Keratinocyte (primary cell): ENCODE data around the gene FASTKD1.

Source experiments
- CTCF ChIP-seq, 3 experiments: IDR thresholded peaks in 1 of 3; conservative IDR thresholded peaks in 1 of 3; optimal IDR thresholded peaks in 1 of 3; 2 replicates in 2 of 3; 3 replicates in 1 of 3; pipeline versions ENCODE3 to v1.5.1; 2011; ENCODE audit warnings: low read length in 3 of 3, mild to moderate bottlenecking in 3 of 3, moderate library complexity in 2 of 3, control low read depth in 1 of 3, inconsistent platforms in 1 of 3; ENCODE audit not compliant: insufficient read depth in 2 of 3; ENCODE audit errors: extremely low read depth in 1 of 3
- EZH2 ChIP-seq: IDR thresholded peaks from one replicate; pipeline ENCODE4 v1.6.1; 2012; ENCODE audit warnings: inconsistent platforms, mild to moderate bottlenecking, low read length, moderate library complexity

DNA sequence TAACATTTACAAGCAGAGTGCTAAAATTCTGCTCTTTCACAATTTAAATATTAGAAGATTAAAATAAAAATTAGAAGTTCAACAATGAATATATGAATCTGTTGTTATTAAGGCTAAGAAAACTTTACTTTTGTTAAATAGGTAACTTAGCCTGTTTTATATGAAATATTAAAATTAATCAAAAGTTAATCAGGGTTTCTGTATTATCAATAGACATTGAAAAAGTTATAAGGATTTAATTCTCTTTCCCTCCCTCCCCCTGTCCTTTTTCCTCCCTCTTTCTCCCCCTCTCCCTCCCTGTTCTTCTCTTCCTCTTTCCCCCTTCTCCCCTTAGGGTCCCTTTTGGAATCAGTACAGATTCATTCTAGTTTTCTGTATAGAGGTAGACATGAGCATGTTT lies 82.3 kb downstream of the FASTKD1 start:
- TF ChIP-seq CTCF (optimal IDR thresholded peaks at IDR 0.05 in 1 of 3, IDR thresholded peaks at IDR 0.05 in 1 of 3, conservative IDR thresholded peaks at IDR 0.05 in 1 of 3; ENCODE audit: extremely low read depth in 1 of 3, insufficient read depth in 2 of 3, low read length in 3 of 3) (no peak), EZH2 (no peak)
